GM12878 (cell line): ENCODE measurements around the gene PPP6C.
"Not testable (repeated sequence)": the region's sequence is repeated elsewhere in the genome, so short reads cannot be mapped to it uniquely, and the experiment has no call there.

Experiments used
- ATF7 ChIP-seq: fragments of 450-650 bp; IDR thresholded peaks from 2 replicates; pipeline ENCODE4 v1.6.1; 2016; ENCODE audit warnings: low read depth, mild to moderate bottlenecking
- CTCF ChIP-seq, 3 experiments: IDR thresholded peaks in 2 of 3; conservative IDR thresholded peaks in 1 of 3; 2 replicates each; pipeline ENCODE4 v1.5.1; 2011; ENCODE audit warnings: low read depth in 3 of 3, low read length in 3 of 3, mild to moderate bottlenecking in 3 of 3, control low read depth in 2 of 3, moderate library complexity in 2 of 3, inconsistent platforms in 1 of 3, mixed read lengths in 1 of 3; ENCODE audit not compliant: control insufficient read depth in 2 of 3, insufficient read depth in 1 of 3; ENCODE audit errors: extremely low read depth in 1 of 3
- E2F4 ChIP-seq: IDR thresholded peaks from 2 replicates; pipeline ENCODE4 v1.6.1; 2012; ENCODE audit warnings: low read depth, low read length, improper control_type of control experiment
- HDAC2 ChIP-seq: fragments of 200-600 bp; sonication (generic); IDR thresholded peaks from 2 replicates; pipeline ENCODE4 v1.6.1; 2017
- MYC ChIP-seq: IDR thresholded peaks from 2 replicates; pipeline ENCODE4 v1.6.1; 2011; ENCODE audit warnings: mild to moderate bottlenecking, low read length, moderate library complexity, inconsistent platforms; ENCODE audit not compliant: insufficient read depth, insufficient replicate concordance, insufficient read length, severe bottlenecking
- SIN3A ChIP-seq: IDR thresholded peaks from 2 replicates; pipeline ENCODE4 v1.6.1; 2012; ENCODE audit warnings: low read depth, low read length, improper control_type of control experiment
- SPI1 ChIP-seq: IDR thresholded peaks from 2 replicates; pipeline ENCODE4 v1.6.1; 2011; ENCODE audit warnings: low read depth, mild to moderate bottlenecking, low read length, moderate library complexity, borderline replicate concordance; ENCODE audit not compliant: insufficient read depth
- TF ChIP-seq, protein P1 (sequence below): IDR thresholded peaks from 2 replicates; pipeline ENCODE4 v1.6.1; 2011; ENCODE audit warnings: mild to moderate bottlenecking, low read depth, low read length, moderate library complexity; ENCODE audit not compliant: insufficient replicate concordance

DNA sequence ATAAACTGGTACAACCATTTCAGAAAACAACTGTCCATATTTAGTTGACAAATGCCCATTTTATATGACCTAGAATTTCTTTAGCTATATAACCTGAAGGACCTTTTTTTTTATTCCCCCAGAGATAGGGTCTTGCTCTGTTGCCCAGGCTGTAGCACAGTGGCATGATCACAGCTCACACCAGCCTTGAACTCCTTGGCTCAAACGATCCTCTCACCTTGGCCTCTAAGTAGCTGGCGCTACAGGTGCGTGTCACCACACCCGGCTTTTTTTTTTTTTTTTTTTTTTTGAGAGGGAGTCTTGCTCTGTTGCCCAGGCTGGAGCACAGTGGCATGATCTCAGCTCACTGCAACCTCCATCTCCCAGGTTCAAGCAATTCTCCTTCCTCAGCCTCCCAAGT, 75.1 kb downstream of the PPP6C start:
- not testable (repeated sequence) for TF ChIP-seq SPI1; ATF7; E2F4; CTCF (IDR thresholded peaks at IDR 0.05 in 2 of 3, conservative IDR thresholded peaks at IDR 0.05 in 1 of 3; ENCODE audit: control insufficient read depth in 2 of 3, extremely low read depth in 1 of 3, insufficient read depth in 1 of 3, low read depth in 3 of 3, low read length in 3 of 3); SIN3A; MYC; HDAC2
- TF ChIP-seq, protein P1, sequence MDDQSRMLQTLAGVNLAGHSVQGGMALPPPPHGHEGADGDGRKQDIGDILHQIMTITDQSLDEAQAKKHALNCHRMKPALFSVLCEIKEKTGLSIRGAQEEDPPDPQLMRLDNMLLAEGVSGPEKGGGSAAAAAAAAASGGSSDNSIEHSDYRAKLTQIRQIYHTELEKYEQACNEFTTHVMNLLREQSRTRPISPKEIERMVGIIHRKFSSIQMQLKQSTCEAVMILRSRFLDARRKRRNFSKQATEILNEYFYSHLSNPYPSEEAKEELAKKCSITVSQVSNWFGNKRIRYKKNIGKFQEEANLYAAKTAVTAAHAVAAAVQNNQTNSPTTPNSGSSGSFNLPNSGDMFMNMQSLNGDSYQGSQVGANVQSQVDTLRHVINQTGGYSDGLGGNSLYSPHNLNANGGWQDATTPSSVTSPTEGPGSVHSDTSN, result not testable (repeated sequence)
